Mesenchymal stem cell (in vitro differentiated cells and primary cell): ENCODE data around the gene LRRC7.

Experiments used
- DNase-seq: peaks from one replicate; pipeline ENCODE4 v3.0.0-alpha.2; 2013
- H2AFZ ChIP-seq: one replicate; pipeline ENCODE4 v1.6.1; 2013; ENCODE audit warnings: low read depth, mild to moderate bottlenecking, control low read depth, inconsistent platforms, low read length, moderate library complexity
- H2AK5ac ChIP-seq: 2 replicates; pipeline ENCODE4 v1.6.1; 2013; ENCODE audit warnings: low read length, moderate library complexity, mild to moderate bottlenecking, inconsistent platforms; ENCODE audit not compliant: severe bottlenecking
- H2BK120ac ChIP-seq: one replicate; pipeline ENCODE4 v1.6.1; 2013; ENCODE audit warnings: low read depth, mild to moderate bottlenecking, inconsistent platforms, low read length, moderate library complexity
- H2BK12ac ChIP-seq, 2 experiments: one replicate each; pipeline ENCODE4 v1.6.1; 2013; ENCODE audit warnings: inconsistent platforms in 2 of 2, low read length in 2 of 2, mild to moderate bottlenecking in 2 of 2, moderate library complexity in 2 of 2, control low read depth in 1 of 2
- H2BK15ac ChIP-seq: one replicate; pipeline ENCODE4 v1.6.1; 2013; ENCODE audit warnings: mild to moderate bottlenecking, low read depth, inconsistent platforms; ENCODE audit not compliant: poor library complexity, severe bottlenecking
- H2BK5ac ChIP-seq: 2 replicates; pipeline ENCODE4 v1.6.1; 2013; ENCODE audit warnings: low read depth, mild to moderate bottlenecking, low read length, control low read depth, inconsistent platforms; ENCODE audit not compliant: poor library complexity, severe bottlenecking
- H3K14ac ChIP-seq, 2 experiments: one replicate each; pipeline ENCODE4 v1.6.1; 2013; ENCODE audit warnings: inconsistent platforms in 2 of 2, low read length in 2 of 2, control low read depth in 1 of 2, mild to moderate bottlenecking in 1 of 2, moderate library complexity in 1 of 2
- H3K18ac ChIP-seq, 2 experiments: one replicate each; pipeline ENCODE4 v1.6.1; 2013; ENCODE audit warnings: inconsistent platforms in 2 of 2, low read length in 2 of 2, control low read depth in 1 of 2, low read depth in 1 of 2, mild to moderate bottlenecking in 1 of 2
- H3K23ac ChIP-seq, 2 experiments: one replicate each; pipeline ENCODE4 v1.6.1; 2013; ENCODE audit warnings: inconsistent platforms in 2 of 2, low read length in 2 of 2, mild to moderate bottlenecking in 2 of 2, moderate library complexity in 2 of 2, control low read depth in 1 of 2
- H3K27ac ChIP-seq: 2 replicates; pipeline ENCODE4 v1.5.1; 2013; ENCODE audit warnings: mild to moderate bottlenecking, moderate library complexity, low read length, control low read depth, inconsistent platforms; ENCODE audit not compliant: poor library complexity, severe bottlenecking
- H3K27me3 ChIP-seq, 2 experiments: 2 replicates each; pipeline versions ENCODE4 v1.6.1 to v1.7.0; 2013; ENCODE audit warnings: low read length in 2 of 2, mild to moderate bottlenecking in 2 of 2, moderate library complexity in 2 of 2, control low read depth in 1 of 2, inconsistent platforms in 1 of 2; ENCODE audit not compliant: control insufficient read depth in 1 of 2, insufficient read depth in 1 of 2
- H3K36me3 ChIP-seq, 2 experiments: 2 replicates each; pipeline versions ENCODE4 v1.6.1 to v1.7.0; 2013; ENCODE audit warnings: low read length in 2 of 2, control low read depth in 1 of 2, inconsistent platforms in 1 of 2, low read depth in 1 of 2, mild to moderate bottlenecking in 1 of 2; ENCODE audit not compliant: insufficient read depth in 2 of 2, control insufficient read depth in 1 of 2
- H3K4ac ChIP-seq, 2 experiments: one replicate each; pipeline ENCODE4 v1.6.1; 2013; ENCODE audit warnings: inconsistent platforms in 2 of 2, low read length in 2 of 2, mild to moderate bottlenecking in 2 of 2, moderate library complexity in 2 of 2, control low read depth in 1 of 2, low read depth in 1 of 2
- H3K4me1 ChIP-seq: 2 replicates; pipeline ENCODE4 v1.6.1; 2013; ENCODE audit warnings: low read depth, low read length, control low read depth; ENCODE audit not compliant: control insufficient read depth, insufficient read depth
- H3K4me2 ChIP-seq: 2 replicates; pipeline ENCODE4 v1.6.1; 2013; ENCODE audit warnings: low read length, mild to moderate bottlenecking, inconsistent platforms; ENCODE audit not compliant: poor library complexity, severe bottlenecking
- H3K4me3 ChIP-seq, 2 experiments: 2 replicates each; pipeline versions ENCODE4 v1.5.1 to v1.7.0; 2013; ENCODE audit warnings: low read length in 2 of 2, mild to moderate bottlenecking in 2 of 2, control low read depth in 1 of 2, low read depth in 1 of 2; ENCODE audit not compliant: insufficient read depth in 1 of 2
- H3K79me1 ChIP-seq: replicated peaks from 2 replicates; pipeline ENCODE4 v1.6.1; 2013; ENCODE audit warnings: mild to moderate bottlenecking, control low read depth, low read length, inconsistent platforms; ENCODE audit not compliant: poor library complexity, severe bottlenecking
- H3K9ac ChIP-seq: 2 replicates; pipeline ENCODE4 v1.7.0; 2013; ENCODE audit warnings: mild to moderate bottlenecking, low read length, moderate library complexity
- H3K9me3 ChIP-seq: 2 replicates; pipeline ENCODE4 v1.7.0; 2013; ENCODE audit warnings: mild to moderate bottlenecking, low read length; ENCODE audit not compliant: control insufficient read depth
- H4K8ac ChIP-seq: one replicate; pipeline ENCODE4 v1.6.1; 2013; ENCODE audit warnings: inconsistent platforms, mild to moderate bottlenecking, low read length, moderate library complexity
- H4K91ac ChIP-seq: one replicate; pipeline ENCODE4 v1.6.1; 2013; ENCODE audit warnings: mild to moderate bottlenecking, low read length, inconsistent platforms
- WGBS: methylation state at CpG from one replicate; pipeline ENCODE4 v1.1.7; 2013; ENCODE audit warnings: mixed read lengths; 5-methylcytosine and 5-hydroxymethylcytosine counted together

The LRRC7 gene

GRCh38 chr1:69523461-69523860 is 44.3 kb upstream of the LRRC7 start:
- H3K4me3 ChIP-seq = no peak overlapping the region
- H2AFZ ChIP-seq = no peak overlapping the region
- H3K4ac ChIP-seq = peak overlapping the region in 1 of 2 experiments; percentile 24
- no peaks in the 10 kb centered on the region for H3K79me1 ChIP-seq
- no peak overlapping the region for H2BK120ac ChIP-seq
- WGBS = 71% methylated on average over 6 of the region's 7 CpGs
- H3K27ac ChIP-seq = peak overlapping the region; percentile 39
- H2AK5ac ChIP-seq = no peak overlapping the region
- no peak overlapping the region for H4K8ac ChIP-seq
- H3K14ac ChIP-seq = no peak overlapping the region
- H3K9ac ChIP-seq = no peak overlapping the region
- no peaks in the 10 kb centered on the region for H3K36me3 ChIP-seq
- peak overlapping the region in 1 of 2 experiments; percentile 33 for H2BK12ac ChIP-seq
- peaks cover 6% of the 10 kb centered on the region for H3K4me1 ChIP-seq
- peak; percentile 2 for DNase-seq
- H2BK5ac ChIP-seq = no peak overlapping the region
- H4K91ac ChIP-seq = no peak overlapping the region
- no peak overlapping the region for H2BK15ac ChIP-seq
- H3K18ac ChIP-seq = peak overlapping the region in 1 of 2 experiments; percentile 39
- H3K27me3 ChIP-seq = no peaks in the 10 kb centered on the region
- no peak overlapping the region for H3K4me2 ChIP-seq
- H3K9me3 ChIP-seq = no peaks in the 10 kb centered on the region
- H3K23ac ChIP-seq = no peak overlapping the region

- DNase-seq = peak; percentile 53
- H2BK5ac ChIP-seq = no peak overlapping the region
- no peaks in the 10 kb centered on the region for H3K36me3 ChIP-seq
- no peak overlapping the region for H4K91ac ChIP-seq
- H2AK5ac ChIP-seq = no peak overlapping the region
- no peak overlapping the region for H2BK120ac ChIP-seq
- H3K4me1 ChIP-seq = peaks cover 6% of the 10 kb centered on the region
- H3K9me3 ChIP-seq = no peaks in the 10 kb centered on the region
- no peak overlapping the region for H3K4me2 ChIP-seq
- H2AFZ ChIP-seq = no peak overlapping the region
- no peaks in the 10 kb centered on the region for H3K79me1 ChIP-seq
- no peaks in the 10 kb centered on the region for H3K27me3 ChIP-seq
- no peak overlapping the region for H3K4me3 ChIP-seq
- no peak overlapping the region for H3K4ac ChIP-seq
- no peak overlapping the region for H2BK15ac ChIP-seq
- H3K18ac ChIP-seq = no peak overlapping the region
- H2BK12ac ChIP-seq = no peak overlapping the region
- H3K27ac ChIP-seq = peak overlapping the region; percentile 39
- no peak overlapping the region for H3K9ac ChIP-seq
- no peak overlapping the region for H3K23ac ChIP-seq
- WGBS = no CpG with 5 or more reads among the region's 1 CpG
- no peak overlapping the region for H3K14ac ChIP-seq
- no peak overlapping the region for H4K8ac ChIP-seq
Measured at GRCh38 chr1:69524015-69524414, 43.7 kb upstream of the LRRC7 start.

- Histone ChIP-seq H3K9ac (no peak overlapping the region), H3K4ac (no peak overlapping the region), H2AFZ (no peak overlapping the region), H4K91ac (no peak overlapping the region), H3K14ac (no peak overlapping the region), H3K18ac (no peak overlapping the region), H2BK12ac (no peak overlapping the region), H3K23ac (no peak overlapping the region), H2BK120ac (no peak overlapping the region), H3K36me3 (no peaks in the 10 kb centered on the region), H4K8ac (no peak overlapping the region), H2BK5ac (no peak overlapping the region), H2AK5ac (no peak overlapping the region), H3K4me3 (no peak overlapping the region), H3K27me3 (no peaks in the 10 kb centered on the region), H2BK15ac (no peak overlapping the region), H3K79me1 (no peaks in the 10 kb centered on the region), H3K27ac (no peak overlapping the region), H3K4me2 (no peak overlapping the region), H3K9me3 (no peaks in the 10 kb centered on the region), H3K4me1 (peaks cover 6% of the 10 kb centered on the region)
- WGBS = 86% methylated on average over 2 of the region's 2 CpGs
- DNase-seq = no peak
Measured at GRCh38 chr1:69527273-69527672, 40.4 kb upstream of the LRRC7 start.

DNA sequence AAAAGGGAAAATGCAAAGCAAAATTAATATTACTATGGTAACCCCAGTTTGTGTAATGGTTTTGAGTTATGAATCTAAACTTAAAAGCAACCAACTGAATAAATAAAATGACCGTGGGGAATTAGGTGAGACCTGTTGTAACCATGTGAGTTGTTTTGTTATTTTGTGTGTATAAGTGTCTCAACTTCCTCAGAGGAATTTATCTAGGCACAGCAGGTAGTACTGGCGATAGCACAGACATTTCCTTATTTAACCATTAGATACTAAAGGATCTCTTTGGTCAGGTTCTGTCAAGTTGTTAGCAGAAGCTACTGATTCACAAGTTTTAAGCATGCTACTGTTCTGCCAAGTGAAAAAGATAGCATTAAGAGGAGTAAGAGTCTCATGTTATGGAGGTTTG is 39.3 kb upstream of the LRRC7 start:
- Histone ChIP-seq H3K4ac (no peak overlapping the region), H4K91ac (no peak overlapping the region), H3K9me3 (no peaks in the 10 kb centered on the region), H3K27me3 (no peaks in the 10 kb centered on the region), H3K4me1 (peaks cover 4% of the 10 kb centered on the region), H2AK5ac (no peak overlapping the region), H3K18ac (no peak overlapping the region), H4K8ac (no peak overlapping the region), H3K23ac (no peak overlapping the region), H3K27ac (no peak overlapping the region), H2BK15ac (no peak overlapping the region), H3K4me3 (no peak overlapping the region), H2AFZ (no peak overlapping the region), H3K79me1 (no peaks in the 10 kb centered on the region), H3K4me2 (no peak overlapping the region), H2BK12ac (no peak overlapping the region), H3K36me3 (no peaks in the 10 kb centered on the region), H2BK120ac (no peak overlapping the region), H3K9ac (no peak overlapping the region), H2BK5ac (no peak overlapping the region), H3K14ac (no peak overlapping the region)
- DNase-seq = no peak
- WGBS = 100% methylated on average over 1 of the region's 2 CpGs
